GM12872 (cell line): Measurements from ENCODE around the gene FANK1.

Source experiments
- CTCF ChIP-seq: IDR thresholded peaks from 3 replicates; pipeline ENCODE4 v1.5.1; 2011; ENCODE audit warnings: low read depth, mild to moderate bottlenecking, low read length, moderate library complexity; ENCODE audit not compliant: insufficient read depth

The FANK1 gene

GRCh38 chr10:125967533-125967932 lies 71.2 kb downstream of the FANK1 start:
- no peak for TF ChIP-seq CTCF

GRCh38 chr10:125976960-125977605 lies 80.7 kb downstream of the FANK1 start:
- TF ChIP-seq CTCF, result peak; percentile 60

GRCh38 chr10:125979976-125980375 lies 83.6 kb downstream of the FANK1 start:
- TF ChIP-seq CTCF, result no peak

GRCh38 chr10:125980521-125981035 lies 84.2 kb downstream of the FANK1 start:
- no peak for TF ChIP-seq CTCF

- peak; percentile 63 for TF ChIP-seq CTCF
These were observed 86.0 kb downstream of the FANK1 start for GRCh38 chr10:125982260-125982948.

GRCh38 chr10:125983161-125983560 lies 86.8 kb downstream of the FANK1 start:
- no peak for TF ChIP-seq CTCF

GRCh38 chr10:125983656-125984055 lies 87.3 kb downstream of the FANK1 start:
- no peak for TF ChIP-seq CTCF
